Measurements from ENCODE around the gene CRCP. TPM values are rescaled to one million over a fixed set of nuclear protein-coding genes. Genes with fewer than 3 reads are reported as not detected.

CRCP gene
- total and polyA plus RNA-seq, 2 experiments from 2014 or later, result 36.1 to 43.4 TPM

DNA sequence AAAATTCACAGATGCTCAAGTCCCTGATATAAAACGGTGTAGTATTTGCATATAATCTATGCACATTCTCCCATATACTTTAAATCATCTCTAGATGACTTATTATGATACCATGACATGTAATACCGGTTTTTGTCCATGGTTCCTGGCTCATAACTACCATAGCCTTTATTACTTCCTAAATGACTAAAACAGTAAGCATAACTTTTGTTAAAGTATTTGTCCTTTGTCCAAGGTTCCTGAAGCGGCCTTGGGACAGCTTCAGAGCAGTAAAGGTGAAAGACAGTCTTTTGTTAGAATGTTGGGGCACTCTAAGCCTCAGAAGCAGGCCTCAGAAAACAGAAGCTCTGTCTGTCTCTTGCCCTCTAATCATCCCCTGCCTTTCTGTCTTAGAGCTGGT, 4.0 kb downstream of the CRCP start (continued):
- TF ChIP-seq, protein P1, sequence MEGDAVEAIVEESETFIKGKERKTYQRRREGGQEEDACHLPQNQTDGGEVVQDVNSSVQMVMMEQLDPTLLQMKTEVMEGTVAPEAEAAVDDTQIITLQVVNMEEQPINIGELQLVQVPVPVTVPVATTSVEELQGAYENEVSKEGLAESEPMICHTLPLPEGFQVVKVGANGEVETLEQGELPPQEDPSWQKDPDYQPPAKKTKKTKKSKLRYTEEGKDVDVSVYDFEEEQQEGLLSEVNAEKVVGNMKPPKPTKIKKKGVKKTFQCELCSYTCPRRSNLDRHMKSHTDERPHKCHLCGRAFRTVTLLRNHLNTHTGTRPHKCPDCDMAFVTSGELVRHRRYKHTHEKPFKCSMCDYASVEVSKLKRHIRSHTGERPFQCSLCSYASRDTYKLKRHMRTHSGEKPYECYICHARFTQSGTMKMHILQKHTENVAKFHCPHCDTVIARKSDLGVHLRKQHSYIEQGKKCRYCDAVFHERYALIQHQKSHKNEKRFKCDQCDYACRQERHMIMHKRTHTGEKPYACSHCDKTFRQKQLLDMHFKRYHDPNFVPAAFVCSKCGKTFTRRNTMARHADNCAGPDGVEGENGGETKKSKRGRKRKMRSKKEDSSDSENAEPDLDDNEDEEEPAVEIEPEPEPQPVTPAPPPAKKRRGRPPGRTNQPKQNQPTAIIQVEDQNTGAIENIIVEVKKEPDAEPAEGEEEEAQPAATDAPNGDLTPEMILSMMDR (conservative IDR thresholded peaks at IDR 0.05; ENCODE audit: low read depth in 2 of 2), result no peak
- TF ChIP-seq POLR2AphosphoS5 (IDR thresholded peaks at IDR 0.05; ENCODE audit: low read depth) (no peak), ZNF331 (CRISPR knock-in tag; IDR thresholded peaks at IDR 0.05; ENCODE audit: low read depth) (no peak), NANOG (IDR thresholded peaks at IDR 0.05; ENCODE audit: borderline replicate concordance) (no peak)
- TF ChIP-seq, protein P2, sequence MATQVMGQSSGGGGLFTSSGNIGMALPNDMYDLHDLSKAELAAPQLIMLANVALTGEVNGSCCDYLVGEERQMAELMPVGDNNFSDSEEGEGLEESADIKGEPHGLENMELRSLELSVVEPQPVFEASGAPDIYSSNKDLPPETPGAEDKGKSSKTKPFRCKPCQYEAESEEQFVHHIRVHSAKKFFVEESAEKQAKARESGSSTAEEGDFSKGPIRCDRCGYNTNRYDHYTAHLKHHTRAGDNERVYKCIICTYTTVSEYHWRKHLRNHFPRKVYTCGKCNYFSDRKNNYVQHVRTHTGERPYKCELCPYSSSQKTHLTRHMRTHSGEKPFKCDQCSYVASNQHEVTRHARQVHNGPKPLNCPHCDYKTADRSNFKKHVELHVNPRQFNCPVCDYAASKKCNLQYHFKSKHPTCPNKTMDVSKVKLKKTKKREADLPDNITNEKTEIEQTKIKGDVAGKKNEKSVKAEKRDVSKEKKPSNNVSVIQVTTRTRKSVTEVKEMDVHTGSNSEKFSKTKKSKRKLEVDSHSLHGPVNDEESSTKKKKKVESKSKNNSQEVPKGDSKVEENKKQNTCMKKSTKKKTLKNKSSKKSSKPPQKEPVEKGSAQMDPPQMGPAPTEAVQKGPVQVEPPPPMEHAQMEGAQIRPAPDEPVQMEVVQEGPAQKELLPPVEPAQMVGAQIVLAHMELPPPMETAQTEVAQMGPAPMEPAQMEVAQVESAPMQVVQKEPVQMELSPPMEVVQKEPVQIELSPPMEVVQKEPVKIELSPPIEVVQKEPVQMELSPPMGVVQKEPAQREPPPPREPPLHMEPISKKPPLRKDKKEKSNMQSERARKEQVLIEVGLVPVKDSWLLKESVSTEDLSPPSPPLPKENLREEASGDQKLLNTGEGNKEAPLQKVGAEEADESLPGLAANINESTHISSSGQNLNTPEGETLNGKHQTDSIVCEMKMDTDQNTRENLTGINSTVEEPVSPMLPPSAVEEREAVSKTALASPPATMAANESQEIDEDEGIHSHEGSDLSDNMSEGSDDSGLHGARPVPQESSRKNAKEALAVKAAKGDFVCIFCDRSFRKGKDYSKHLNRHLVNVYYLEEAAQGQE (IDR thresholded peaks at IDR 0.05; ENCODE audit: unreplicated experiment), result no peak

DNA sequence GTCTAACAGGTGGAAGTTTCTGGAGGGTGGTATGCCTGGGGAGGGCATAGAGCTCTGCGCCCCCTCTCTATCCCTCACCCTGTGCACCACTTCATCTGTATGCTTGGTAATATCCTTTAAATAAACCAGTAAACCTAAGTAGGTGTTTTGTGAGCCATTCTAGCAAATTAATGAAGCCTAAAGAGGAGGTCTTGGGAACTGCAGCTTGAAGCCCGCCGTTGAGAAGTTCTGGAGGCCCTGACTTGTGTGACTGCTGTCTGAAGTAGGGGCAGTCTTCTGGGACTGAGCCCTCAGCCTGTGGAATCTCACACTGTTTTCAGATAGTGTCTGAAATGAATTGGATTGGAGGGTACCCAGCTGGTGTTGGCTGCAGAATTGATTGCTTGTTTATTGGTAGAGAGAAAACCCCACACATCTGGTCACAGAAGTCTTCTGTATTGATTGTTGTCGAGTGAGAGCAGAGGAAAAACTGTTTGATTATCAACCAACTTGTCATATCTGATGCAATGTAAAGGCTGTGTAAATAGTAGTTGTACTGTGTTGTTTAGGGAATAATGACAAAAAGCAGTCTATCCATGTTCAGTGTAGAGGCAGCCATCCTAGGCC, 4.7 kb downstream of the CRCP start:
- peaks cover 91% of the 10 kb centered on the region for H3K79me2 ChIP-seq (replicated peaks; ENCODE audit: insufficient read depth)
- no peak for ATAC-seq
- H3K27me3 ChIP-seq (ENCODE audit: insufficient read depth), result no peaks in the 10 kb centered on the region
- Mint-ChIP-seq H3K4me3 (no peak overlapping the region), H3K27ac (peak overlapping the region; percentile 43), H3K36me3 (ENCODE audit: low read depth) (peaks cover 7% of the 10 kb centered on the region; the same call in 1 of the 3 replicates), H3K9me3 (no peaks in the 10 kb centered on the region), H3K27me3 (ENCODE audit: insufficient read depth, low read depth, poor library complexity) (no peaks in the 10 kb centered on the region), H3K4me1 (peaks cover 9% of the 10 kb centered on the region)
- H2AFZ ChIP-seq, result no peak overlapping the region
- no peak overlapping the region for H3K27ac ChIP-seq (ENCODE audit: low read depth)
- H3K4me2 ChIP-seq, result no peak overlapping the region
- TF ChIP-seq EZH2 (IDR thresholded peaks at IDR 0.05; ENCODE audit: low read depth, unreplicated experiment) (no peak), POLR2AphosphoS5 (IDR thresholded peaks at IDR 0.05; ENCODE audit: low read depth) (no peak), JUNB (IDR thresholded peaks at IDR 0.05; ENCODE audit: unreplicated experiment) (no peak), ZNF331 (CRISPR knock-in tag; IDR thresholded peaks at IDR 0.05; ENCODE audit: low read depth) (no peak)
- TF ChIP-seq, protein P3, sequence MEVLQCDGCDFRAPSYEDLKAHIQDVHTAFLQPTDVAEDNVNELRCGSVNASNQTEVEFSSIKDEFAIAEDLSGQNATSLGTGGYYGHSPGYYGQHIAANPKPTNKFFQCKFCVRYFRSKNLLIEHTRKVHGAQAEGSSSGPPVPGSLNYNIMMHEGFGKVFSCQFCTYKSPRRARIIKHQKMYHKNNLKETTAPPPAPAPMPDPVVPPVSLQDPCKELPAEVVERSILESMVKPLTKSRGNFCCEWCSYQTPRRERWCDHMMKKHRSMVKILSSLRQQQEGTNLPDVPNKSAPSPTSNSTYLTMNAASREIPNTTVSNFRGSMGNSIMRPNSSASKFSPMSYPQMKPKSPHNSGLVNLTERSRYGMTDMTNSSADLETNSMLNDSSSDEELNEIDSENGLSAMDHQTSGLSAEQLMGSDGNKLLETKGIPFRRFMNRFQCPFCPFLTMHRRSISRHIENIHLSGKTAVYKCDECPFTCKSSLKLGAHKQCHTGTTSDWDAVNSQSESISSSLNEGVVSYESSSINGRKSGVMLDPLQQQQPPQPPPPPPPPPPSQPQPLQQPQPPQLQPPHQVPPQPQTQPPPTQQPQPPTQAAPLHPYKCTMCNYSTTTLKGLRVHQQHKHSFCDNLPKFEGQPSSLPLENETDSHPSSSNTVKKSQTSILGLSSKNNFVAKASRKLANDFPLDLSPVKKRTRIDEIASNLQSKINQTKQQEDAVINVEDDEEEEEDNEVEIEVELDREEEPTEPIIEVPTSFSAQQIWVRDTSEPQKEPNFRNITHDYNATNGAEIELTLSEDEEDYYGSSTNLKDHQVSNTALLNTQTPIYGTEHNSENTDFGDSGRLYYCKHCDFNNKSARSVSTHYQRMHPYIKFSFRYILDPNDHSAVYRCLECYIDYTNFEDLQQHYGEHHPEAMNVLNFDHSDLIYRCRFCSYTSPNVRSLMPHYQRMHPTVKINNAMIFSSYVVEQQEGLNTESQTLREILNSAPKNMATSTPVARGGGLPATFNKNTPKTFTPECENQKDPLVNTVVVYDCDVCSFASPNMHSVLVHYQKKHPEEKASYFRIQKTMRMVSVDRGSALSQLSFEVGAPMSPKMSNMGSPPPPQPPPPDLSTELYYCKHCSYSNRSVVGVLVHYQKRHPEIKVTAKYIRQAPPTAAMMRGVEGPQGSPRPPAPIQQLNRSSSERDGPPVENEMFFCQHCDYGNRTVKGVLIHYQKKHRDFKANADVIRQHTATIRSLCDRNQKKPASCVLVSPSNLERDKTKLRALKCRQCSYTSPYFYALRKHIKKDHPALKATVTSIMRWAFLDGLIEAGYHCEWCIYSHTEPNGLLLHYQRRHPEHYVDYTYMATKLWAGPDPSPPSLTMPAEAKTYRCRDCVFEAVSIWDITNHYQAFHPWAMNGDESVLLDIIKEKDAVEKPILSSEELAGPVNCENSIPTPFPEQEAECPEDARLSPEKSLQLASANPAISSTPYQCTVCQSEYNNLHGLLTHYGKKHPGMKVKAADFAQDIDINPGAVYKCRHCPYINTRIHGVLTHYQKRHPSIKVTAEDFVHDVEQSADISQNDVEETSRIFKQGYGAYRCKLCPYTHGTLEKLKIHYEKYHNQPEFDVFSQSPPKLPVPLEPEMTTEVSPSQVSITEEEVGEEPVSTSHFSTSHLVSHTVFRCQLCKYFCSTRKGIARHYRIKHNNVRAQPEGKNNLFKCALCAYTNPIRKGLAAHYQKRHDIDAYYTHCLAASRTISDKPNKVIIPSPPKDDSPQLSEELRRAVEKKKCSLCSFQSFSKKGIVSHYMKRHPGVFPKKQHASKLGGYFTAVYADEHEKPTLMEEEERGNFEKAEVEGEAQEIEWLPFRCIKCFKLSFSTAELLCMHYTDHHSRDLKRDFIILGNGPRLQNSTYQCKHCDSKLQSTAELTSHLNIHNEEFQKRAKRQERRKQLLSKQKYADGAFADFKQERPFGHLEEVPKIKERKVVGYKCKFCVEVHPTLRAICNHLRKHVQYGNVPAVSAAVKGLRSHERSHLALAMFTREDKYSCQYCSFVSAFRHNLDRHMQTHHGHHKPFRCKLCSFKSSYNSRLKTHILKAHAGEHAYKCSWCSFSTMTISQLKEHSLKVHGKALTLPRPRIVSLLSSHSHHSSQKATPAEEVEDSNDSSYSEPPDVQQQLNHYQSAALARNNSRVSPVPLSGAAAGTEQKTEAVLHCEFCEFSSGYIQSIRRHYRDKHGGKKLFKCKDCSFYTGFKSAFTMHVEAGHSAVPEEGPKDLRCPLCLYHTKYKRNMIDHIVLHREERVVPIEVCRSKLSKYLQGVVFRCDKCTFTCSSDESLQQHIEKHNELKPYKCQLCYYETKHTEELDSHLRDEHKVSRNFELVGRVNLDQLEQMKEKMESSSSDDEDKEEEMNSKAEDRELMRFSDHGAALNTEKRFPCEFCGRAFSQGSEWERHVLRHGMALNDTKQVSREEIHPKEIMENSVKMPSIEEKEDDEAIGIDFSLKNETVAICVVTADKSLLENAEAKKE (CRISPR knock-in tag; IDR thresholded peaks at IDR 0.05), result no peak
- H3F3A ChIP-seq (replicated peaks; ENCODE audit: low read depth), result no peaks in the 10 kb centered on the region
- no peaks in the 10 kb centered on the region for H3K9me2 ChIP-seq (ENCODE audit: insufficient read depth)
- no peaks in the 10 kb centered on the region for H3K36me3 ChIP-seq (ENCODE audit: insufficient read depth)
- DNase-seq (ENCODE audit: low spot score), result no peak
- H3K4me3 ChIP-seq, result no peak overlapping the region
- H3K4me1 ChIP-seq (ENCODE audit: insufficient read depth), result peaks cover 8% of the 10 kb centered on the region
- H4K20me1 ChIP-seq (replicated peaks; ENCODE audit: insufficient read depth), result peaks cover 4% of the 10 kb centered on the region
